ENCODE results near the gene PALLD. TPM values are rescaled to one million over a fixed set of nuclear protein-coding genes. Genes with fewer than 3 reads are reported as not detected.

Gene PALLD
- total RNA-seq, 1 donor from 2014 or later = 45.6 TPM

DNA sequence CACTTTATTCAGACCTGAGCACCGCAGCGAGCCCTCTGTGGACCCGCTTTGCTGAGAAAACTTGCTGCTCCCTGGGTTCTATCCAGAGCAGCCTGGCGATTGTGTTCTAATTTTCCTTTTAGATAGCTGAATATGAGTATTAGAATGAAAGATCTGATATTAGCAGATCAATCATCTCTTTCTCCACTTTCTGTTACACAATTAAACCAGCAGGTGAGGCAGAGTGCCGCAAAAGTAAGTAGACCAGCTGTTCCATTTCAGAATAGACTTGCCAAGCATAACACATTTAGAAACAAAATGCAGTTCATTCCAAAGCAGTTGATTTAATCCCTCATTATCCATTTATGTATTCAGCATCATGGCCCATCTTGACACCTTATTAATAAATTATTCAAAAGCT is 58.6 kb downstream of the PALLD start:
- DNase-seq (ENCODE audit: low read depth) = no peak
- no peak overlapping the region for H3K4me3 ChIP-seq (ENCODE audit: low read depth, low read length)
- TF ChIP-seq, protein P1, sequence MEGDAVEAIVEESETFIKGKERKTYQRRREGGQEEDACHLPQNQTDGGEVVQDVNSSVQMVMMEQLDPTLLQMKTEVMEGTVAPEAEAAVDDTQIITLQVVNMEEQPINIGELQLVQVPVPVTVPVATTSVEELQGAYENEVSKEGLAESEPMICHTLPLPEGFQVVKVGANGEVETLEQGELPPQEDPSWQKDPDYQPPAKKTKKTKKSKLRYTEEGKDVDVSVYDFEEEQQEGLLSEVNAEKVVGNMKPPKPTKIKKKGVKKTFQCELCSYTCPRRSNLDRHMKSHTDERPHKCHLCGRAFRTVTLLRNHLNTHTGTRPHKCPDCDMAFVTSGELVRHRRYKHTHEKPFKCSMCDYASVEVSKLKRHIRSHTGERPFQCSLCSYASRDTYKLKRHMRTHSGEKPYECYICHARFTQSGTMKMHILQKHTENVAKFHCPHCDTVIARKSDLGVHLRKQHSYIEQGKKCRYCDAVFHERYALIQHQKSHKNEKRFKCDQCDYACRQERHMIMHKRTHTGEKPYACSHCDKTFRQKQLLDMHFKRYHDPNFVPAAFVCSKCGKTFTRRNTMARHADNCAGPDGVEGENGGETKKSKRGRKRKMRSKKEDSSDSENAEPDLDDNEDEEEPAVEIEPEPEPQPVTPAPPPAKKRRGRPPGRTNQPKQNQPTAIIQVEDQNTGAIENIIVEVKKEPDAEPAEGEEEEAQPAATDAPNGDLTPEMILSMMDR (conservative IDR thresholded peaks at IDR 0.05; ENCODE audit: low read depth, low read length) = no peak

DNA sequence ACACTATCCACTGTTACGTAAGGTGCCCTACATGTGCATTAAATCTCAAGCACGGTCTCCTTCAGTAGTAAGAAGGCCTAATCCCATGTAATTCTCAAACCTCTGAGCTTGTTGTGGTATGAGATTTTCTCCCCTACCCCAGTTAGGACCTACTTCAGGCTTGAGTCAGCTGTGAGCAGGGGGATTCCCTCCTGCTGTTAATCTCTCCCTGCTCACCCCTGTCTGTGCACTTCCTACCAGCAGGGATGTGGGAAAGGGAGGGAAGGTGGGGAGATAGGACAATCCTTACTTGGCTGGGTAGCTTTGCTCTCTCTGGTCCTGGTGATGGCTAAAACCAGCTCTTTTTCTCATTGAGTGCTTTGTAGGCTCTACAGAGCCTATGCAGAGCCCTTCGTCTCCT is 60.8 kb downstream of the PALLD start:
- TF ChIP-seq, protein P1 (conservative IDR thresholded peaks at IDR 0.05; ENCODE audit: low read depth, low read length) = no peak
- DNase-seq (ENCODE audit: low read depth) = no peak
- no peak overlapping the region for H3K4me3 ChIP-seq (ENCODE audit: low read depth, low read length)

DNA sequence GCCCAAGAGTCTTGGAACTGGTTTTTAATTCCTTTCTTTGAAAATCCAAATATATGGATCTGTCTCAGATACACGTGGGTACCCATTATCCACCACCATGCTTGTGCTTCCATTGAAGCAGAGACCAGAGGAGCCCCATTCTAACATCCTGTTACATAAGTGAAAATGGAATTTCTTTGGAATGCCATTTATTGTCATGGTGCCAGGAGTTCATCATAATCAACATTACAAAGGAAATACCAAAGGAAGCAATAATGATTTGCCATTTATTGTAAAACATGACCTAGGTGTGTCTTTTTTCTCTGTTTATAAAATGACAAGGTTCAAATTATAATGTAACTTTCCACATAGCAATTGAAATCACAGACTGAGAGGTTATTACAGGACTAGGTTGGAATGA is 61.7 kb downstream of the PALLD start:
- H3K4me3 ChIP-seq (ENCODE audit: low read depth, low read length) = no peak overlapping the region
- TF ChIP-seq, protein P1 (conservative IDR thresholded peaks at IDR 0.05; ENCODE audit: low read depth, low read length) = no peak
- DNase-seq (ENCODE audit: low read depth) = no peak

DNA sequence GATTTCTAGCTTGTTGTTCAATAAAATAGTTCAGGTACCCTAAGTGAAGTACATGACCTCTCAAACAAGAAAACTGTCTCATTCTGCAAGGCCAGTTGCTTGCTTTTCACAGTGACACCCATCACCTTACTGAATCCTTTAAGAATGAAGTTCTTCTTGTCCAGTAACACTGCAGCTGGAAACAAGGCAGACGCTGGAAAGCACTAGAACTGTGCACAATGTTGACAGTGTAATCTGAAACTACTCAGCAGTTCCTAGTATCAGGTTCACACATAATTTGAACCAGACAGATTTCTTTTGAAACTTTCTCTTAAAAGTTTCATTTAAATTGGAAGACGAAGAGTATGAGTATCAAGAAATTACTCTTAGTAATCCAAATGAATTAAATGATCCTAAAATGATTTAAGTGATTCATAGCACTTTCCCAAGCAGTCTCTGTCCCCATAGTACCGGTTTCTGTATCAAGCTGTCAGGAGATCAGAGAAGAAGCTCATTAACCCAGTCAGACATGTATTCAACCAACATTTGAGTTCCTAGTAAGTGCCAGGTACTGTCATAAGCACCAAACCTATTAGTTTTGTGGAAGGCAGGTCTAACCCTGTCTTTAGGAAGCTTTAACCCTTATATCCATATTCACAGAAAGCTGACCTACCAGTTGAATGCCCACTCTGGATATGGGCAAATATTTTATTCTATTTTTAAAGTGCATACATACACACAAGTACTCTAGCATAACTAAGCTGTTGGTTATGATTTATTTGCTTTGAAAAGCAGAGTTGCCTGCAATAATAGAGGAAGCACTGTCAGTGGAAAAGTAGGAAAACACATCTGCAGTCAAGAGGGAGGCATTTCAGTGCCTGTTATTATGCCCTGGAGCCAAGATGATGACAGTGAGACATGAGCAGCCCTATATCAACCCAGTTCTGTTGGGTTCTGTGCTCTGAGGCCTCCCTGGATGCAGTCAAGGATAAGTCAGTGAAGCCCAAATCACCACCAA is 63.6 kb downstream of the PALLD start:
- no peak for DNase-seq (ENCODE audit: low read depth)
- TF ChIP-seq, protein P1 (conservative IDR thresholded peaks at IDR 0.05; ENCODE audit: low read depth, low read length) = no peak
- H3K4me3 ChIP-seq (ENCODE audit: low read depth, low read length) = no peak overlapping the region

DNA sequence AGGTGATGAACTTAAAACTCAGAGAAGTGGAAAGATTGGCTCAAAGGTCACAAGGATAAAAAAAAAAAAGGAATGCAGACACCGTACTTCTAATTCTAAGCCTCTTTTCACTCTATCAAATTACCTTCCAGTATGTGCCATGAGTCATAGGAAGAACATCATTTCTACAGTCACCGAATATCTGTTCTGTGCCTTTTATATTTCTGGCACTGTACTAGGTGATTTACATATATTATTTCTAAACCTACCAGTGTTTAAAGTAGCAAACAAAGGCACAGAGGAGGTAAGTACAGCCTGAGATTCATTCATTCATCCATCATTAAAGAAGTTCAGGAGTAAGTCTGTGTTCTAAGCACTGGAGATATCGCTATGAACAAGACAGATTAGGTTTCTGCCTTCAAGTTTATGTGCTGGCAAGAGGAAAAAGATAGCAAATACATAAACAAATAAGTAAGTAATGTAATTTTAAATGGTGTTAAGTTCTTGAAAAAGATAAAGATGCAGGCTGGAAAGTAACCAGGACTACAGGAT is 65.3 kb downstream of the PALLD start:
- H3K4me3 ChIP-seq (ENCODE audit: low read depth, low read length) = no peak overlapping the region
- TF ChIP-seq, protein P1 (conservative IDR thresholded peaks at IDR 0.05; ENCODE audit: low read depth, low read length) = no peak
- no peak for DNase-seq (ENCODE audit: low read depth)

DNA sequence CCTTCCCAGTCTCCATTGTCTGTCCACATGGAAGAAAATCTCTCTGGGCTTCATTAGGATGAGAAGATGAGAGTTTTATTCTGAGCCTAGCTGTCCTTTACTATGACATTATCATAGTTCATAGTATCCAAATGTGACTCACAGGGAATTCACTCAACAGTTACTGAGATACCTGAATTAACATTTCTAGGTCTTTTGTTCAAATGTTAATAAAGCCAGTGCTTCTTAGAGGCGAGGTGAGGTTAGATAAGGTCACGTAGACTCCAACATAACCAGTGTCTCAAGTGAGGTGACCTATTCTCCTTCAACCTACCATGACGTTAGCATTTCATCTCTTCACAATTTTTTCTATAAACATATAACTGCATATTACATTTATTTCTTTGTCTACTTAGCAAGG is 67.2 kb downstream of the PALLD start:
- DNase-seq (ENCODE audit: low read depth) = no peak

More for the DNA sequence above, 67.2 kb downstream of the PALLD start:
- H3K4me3 ChIP-seq (ENCODE audit: low read depth, low read length) = no peak overlapping the region
- TF ChIP-seq, protein P1 (conservative IDR thresholded peaks at IDR 0.05; ENCODE audit: low read depth, low read length) = no peak

Measured in epithelial cell of proximal tubule (primary cell).